SKM-1 treated with dmso at 0.1 percent for 144 hours (cell line): ENCODE measurements around the gene MIGA2.
"Not testable (repeated sequence)": the region's sequence is repeated elsewhere in the genome, so short reads cannot be mapped to it uniquely, and the experiment has no call there.

ENCODE experiments used
- DNase-seq: peaks from one replicate; lab custom pipeline; 2025; ENCODE audit not compliant: unreplicated experiment; lab: John Stamatoyannopoulos, UW

The MIGA2 gene

GRCh38 chr9:129036241-129036922, at the start of gene MIGA2:
MIGA2 (plus strand) TSS chr9:129036626; CDS start chr9:129040595, 3,969 bp downstream.
- DNase-seq, result peak; percentile 98

DNA sequence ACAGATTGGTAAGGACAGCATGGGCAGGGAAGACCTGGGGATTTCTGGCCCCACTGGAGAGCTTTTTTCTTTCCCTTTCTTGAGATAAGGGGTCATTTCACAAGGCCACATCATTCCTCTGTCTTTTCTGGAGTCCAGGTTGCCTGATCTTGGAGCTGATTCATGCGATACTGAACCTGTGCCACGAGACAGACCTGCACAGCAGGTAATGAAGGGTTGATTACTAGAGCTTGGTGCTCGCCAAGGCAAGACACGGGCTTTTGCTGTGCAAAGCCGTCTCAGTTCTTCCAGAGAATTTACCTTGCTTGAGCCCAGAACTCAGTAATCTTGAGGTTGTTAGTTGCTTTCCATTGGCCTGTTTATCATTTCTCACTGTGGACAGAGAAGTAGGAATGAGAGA, 49.8 kb upstream of the MIGA2 start:
- DNase-seq, result no peak

- DNase-seq, result no peak
Observed at GRCh38 chr9:128987805-128988204, 48.6 kb upstream of the MIGA2 start.

- DNase-seq, result no peak
Observed at GRCh38 chr9:128992995-128993394, 43.4 kb upstream of the MIGA2 start.

GRCh38 chr9:128995791-128996190, 40.6 kb upstream of the MIGA2 start:
- DNase-seq, result no peak

GRCh38 chr9:128998462-128998861, 38.0 kb upstream of the MIGA2 start:
- DNase-seq, result no peak

- no peak for DNase-seq
Observed at GRCh38 chr9:128999581-129000206, 36.7 kb upstream of the MIGA2 start.

GRCh38 chr9:129001504-129002325, 34.7 kb upstream of the MIGA2 start:
- no peak for DNase-seq

- DNase-seq, result no peak
Observed at GRCh38 chr9:129002992-129003391, 33.4 kb upstream of the MIGA2 start.

GRCh38 chr9:129004173-129004572, 32.3 kb upstream of the MIGA2 start:
- not testable (repeated sequence) for DNase-seq

GRCh38 chr9:129005336-129005997, 31.0 kb upstream of the MIGA2 start:
- no peak for DNase-seq

- peak; percentile 66 for DNase-seq
Observed at GRCh38 chr9:129006328-129007034, 29.9 kb upstream of the MIGA2 start.

GRCh38 chr9:129007035-129007765, 29.2 kb upstream of the MIGA2 start:
- DNase-seq, result no peak

DNA sequence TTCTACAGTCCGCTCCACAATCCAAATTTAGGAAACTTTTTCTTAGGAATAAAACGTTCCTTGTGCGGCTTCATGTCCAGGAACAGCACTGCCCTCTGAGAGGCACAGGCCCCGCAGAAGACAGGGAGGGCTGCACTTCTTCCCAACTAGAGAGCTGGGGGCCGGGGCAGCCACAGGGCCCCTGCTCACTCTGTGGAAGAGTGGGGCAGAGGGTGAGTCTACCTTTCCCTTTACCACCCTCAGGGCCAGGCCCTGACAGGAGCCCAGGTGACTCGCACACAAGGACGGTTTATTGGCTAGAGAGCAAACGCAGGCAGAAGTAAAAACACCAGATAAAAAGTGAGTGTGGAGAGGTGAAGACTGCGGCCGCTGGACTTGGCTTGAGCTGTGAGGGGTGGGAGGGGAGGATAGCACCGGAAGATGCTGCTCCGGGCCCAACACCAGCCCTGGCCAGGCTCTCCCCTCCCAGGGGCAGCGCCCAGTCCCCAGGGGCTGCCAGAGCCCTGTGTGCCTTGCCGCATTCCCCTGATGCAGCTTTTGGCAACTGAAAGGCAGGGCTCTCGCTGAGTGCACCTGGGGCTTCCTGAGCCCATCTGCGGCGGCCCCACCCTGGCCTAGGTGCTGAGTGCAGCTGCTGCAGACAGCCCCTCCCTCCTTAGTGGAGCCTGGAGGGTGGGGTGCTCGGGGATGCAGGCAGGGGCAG, 28.5 kb upstream of the MIGA2 start:
- no peak for DNase-seq

GRCh38 chr9:129008469-129008965, 27.9 kb upstream of the MIGA2 start:
- no peak for DNase-seq

DNA sequence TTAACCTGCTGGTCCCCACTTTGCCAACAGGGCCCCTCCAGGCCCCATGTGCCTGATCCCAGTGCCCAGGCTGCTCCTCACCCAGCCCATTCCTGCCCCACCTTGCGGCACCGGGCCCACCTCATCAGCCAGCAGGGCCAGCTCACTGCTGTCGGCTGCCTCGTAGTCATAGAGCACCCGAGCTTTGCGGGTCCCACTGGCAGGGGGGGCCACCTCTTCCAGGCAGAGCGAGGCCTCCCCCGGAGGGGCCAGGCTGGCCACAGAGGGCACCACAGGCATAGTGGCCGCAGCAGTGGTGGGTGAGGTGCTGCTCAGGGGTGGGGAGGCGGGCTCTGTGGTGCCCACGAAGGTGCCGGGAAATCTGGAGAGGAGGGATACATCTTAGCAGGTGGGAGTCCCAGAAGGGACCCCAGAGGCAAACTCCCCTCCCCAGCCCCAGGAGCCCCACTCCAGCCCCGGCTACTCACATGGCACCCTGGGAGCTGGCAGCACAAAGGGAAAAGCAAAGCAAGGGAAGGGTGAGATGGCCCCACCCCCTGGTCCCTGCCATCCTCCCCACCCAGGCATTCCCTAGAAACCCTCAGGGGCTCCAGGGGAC, 27.3 kb upstream of the MIGA2 start:
- no peak for DNase-seq

DNA sequence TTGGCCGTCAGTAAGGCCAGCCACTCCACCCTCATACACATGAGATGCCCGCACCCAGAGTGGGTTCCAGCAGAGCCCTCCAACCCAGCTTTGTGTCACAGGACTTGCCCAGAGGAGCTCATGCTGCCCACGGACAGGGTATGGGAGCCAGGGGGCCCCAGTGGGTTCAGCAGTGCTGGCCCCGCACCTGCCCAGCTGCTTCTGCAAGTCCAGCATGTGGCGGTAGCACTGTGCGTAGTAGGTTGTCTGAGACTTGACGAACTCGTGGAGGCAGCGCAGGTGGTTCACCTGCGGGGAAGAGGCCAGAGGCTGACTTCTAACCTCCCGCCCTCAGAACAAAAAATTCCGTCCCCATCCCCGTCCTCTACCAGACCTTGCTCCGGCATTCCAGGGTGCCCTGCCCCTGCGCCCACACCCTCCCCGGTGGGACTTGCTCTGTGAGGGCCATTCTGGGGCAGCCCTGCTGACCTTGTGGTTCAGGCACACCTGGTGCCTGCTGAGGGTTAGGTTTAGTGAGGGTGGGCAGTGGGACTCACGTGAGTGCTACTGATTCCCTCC, 26.8 kb upstream of the MIGA2 start:
- DNase-seq, result no peak

- no peak for DNase-seq
Observed at GRCh38 chr9:129010267-129010975, 26.0 kb upstream of the MIGA2 start.
